Measurements from ENCODE around the gene SPATA31C2.
"Not testable (repeated sequence)": the region's sequence is repeated elsewhere in the genome, so short reads cannot be mapped to it uniquely, and the experiment has no call there.

- not testable (repeated sequence) for TF ChIP-seq CTCF, POLR2A, EP300 (IDR thresholded peaks at IDR 0.05)
Observed at GRCh38 chr9:88138375-88138774, at the start of gene SPATA31C2.
